GM12873 (cell line): ENCODE data around the gene OGFOD3.

Source experiments
- TF ChIP-seq, protein P1 (sequence below): IDR thresholded peaks from 2 replicates; pipeline ENCODE4 v1.5.1; 2012; ENCODE audit warnings: low read depth, mild to moderate bottlenecking, moderate library complexity, low read length, control low read depth; ENCODE audit not compliant: insufficient read depth; ENCODE audit errors: missing control alignments

Gene OGFOD3

DNA sequence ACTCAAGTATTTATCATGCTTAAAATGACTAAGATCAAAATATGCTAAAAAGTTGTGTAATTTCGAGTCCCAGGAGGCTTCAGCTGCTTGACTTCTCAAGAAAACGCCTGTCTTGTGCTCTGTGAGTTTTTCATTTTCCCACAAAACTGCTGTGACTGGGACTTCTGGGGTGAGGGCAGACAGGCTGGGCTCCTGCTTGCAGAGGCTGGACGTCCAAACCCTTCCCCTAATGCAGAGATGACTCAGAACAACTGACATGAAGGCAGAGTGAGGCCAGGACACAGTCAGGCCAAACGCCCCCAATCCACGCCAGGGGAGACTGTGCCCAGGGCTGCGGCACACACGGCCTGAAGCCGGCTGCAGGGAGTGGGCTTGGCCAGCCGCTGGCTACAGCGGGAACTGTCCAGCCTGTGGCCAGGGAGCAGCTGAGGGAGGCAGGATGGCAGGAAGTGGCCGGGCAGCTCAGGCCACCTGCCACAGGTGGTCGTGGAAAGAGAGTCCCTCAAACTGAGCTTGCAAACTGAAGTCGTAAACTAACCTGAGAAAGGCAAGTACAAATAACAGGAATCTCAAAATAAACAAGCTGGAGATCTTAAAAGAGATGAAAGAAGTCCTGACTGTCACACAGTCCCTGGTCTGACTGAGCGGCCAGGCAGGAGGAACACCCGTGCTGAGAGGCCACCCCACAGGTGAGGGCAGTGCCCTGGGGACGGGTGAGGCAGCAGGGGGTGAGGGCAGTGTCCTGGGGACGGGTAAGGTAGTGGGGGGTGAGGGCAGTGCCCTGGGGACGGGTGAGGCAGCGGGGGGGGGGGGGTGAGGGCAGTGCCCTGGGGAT is 21.6 kb downstream of the OGFOD3 start:
- TF ChIP-seq, protein P1, sequence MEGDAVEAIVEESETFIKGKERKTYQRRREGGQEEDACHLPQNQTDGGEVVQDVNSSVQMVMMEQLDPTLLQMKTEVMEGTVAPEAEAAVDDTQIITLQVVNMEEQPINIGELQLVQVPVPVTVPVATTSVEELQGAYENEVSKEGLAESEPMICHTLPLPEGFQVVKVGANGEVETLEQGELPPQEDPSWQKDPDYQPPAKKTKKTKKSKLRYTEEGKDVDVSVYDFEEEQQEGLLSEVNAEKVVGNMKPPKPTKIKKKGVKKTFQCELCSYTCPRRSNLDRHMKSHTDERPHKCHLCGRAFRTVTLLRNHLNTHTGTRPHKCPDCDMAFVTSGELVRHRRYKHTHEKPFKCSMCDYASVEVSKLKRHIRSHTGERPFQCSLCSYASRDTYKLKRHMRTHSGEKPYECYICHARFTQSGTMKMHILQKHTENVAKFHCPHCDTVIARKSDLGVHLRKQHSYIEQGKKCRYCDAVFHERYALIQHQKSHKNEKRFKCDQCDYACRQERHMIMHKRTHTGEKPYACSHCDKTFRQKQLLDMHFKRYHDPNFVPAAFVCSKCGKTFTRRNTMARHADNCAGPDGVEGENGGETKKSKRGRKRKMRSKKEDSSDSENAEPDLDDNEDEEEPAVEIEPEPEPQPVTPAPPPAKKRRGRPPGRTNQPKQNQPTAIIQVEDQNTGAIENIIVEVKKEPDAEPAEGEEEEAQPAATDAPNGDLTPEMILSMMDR, result no peak

DNA sequence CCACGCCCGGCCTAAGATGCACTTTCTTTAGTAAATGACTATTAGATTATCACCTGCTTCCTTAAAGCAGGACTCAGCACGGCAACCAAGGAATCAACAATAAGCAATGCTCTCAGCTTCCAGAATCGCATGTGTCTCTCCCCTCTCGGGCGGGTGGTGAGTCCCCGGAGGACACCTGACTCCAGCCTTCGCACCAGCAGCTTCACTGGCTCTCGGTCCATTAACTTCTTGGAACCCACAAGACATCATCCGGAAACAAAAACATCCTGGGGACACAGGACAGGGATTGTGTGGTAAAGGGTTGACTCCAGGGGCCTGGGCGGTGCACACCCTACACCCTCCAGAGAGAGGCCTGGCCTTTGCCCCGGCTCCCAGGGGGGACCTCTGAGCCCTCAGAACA is 24.1 kb downstream of the OGFOD3 start:
- TF ChIP-seq, protein P1, result no peak

DNA sequence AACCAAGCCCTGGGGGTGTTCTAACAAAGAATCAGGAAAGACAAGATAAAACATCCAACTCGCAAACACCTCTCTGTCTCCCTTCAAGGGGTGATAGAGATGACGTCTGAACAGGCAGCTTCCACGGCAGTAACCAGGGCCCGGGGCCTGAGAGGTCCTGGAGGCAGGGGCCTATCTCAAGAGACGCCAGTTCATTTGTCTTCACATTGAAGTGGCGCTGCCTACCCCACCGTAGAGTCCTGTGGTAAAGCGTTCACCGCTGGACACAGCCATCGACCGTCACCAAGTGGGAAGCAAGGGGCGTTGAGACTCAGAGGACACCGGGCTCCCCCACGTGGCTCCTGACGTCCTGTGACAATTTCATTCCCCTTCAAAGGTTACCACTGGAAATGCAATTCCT is 25.4 kb downstream of the OGFOD3 start:
- TF ChIP-seq, protein P1, result no peak

DNA sequence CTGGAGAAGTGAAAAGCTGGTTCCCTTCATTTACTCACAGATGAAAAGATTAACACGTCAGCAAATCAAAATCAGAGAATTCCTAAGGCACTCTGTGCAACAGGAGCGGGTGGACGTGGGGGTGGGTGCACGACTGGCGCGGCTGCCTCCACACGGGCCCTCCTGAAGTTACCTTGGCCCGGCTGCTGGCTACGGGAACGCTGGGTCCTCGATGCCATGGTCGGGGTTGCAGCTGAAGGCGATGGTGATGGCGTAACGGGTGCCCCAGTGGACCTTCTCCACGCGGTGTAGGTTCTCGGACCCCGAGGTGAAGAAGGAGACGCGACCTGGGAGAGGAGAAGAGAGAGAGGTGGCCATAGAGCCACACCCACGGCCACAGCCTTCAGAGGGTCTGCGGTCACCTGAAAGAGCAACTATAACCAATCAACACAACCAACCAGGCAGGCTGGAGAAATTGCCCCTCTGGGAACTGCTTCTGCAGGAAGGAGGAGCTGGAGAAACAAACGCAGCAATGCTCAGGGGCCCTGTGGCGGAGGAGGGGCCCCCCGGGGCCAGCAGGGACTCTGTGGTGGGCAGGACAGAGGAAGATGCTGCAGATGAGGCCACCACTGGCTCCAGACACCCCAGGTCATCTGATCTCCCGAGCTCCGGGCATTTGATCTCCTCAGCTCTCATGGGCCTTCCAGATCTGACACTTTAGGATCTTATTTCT is 26.0 kb downstream of the OGFOD3 start:
- TF ChIP-seq, protein P1, result no peak

DNA sequence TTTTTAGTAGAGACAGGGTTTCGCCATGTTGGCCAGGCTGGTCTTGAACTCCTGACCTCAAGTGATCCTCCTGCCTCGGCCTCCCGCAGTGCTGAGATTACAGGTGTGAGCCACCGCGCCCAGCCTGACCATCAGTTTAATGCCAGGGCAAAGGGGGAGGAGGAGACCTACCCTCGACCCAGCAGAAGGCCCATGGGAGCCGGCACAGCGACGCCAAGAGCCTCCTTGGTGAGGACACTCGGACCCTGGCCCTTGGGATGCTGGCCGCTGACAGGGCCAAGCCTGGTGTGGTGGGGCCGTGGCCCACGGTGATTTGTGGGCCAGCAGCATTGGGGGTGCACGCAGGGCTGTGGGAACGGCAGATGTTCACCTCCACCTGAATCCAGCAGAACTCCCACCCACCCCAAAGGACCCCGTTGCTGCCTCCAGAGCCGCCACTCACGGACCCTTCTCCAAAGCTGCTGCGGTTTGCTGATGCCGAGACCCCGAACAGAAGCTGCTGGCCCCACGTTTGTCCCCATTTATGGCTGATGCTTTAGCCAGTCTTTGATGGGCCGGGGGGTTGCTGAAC is 26.8 kb downstream of the OGFOD3 start:
- TF ChIP-seq, protein P1, result no peak

DNA sequence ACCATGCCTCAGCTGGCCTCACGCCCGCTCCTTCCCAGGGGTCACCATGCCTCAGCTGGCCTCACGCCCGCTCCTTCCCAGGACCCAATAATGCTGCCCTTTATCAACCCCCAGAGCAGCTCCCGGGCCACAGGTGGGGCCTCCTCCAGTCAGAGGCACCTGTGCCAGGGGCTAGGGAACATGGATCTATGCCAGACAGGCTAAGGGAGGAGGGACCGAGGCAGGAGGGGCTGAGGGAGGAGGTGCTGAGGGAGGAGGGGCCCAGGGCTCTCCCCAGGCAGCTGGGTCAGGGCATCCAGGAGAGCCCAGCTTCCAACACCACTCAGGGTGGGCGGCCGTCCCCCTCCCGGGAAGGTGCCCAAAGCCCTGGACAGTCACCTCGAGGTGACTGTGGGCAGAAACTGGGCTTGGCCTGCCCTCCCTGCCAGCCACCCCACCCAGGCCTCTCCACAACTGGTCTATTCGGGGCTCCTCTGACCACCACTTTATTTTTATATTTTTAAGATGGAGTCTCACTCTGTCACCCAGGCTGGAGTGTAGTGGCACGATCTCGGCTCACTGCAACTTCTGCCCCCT is 27.4 kb downstream of the OGFOD3 start:
- TF ChIP-seq, protein P1, result no peak
